Activated CD4-positive, alpha-beta T cell treated with anti-CD3 and anti-CD28 coated beads, Interleukin-2, amount 10 ng/mL, durations not matched to agents 7 days and 5 days (primary cell): ENCODE data around the gene ARHGAP27. TPM values are rescaled to one million over a fixed set of nuclear protein-coding genes. Genes with fewer than 3 reads are reported as not detected.

ENCODE experiments used
- CTCF ChIA-PET: fragments of 350-600 bp; sonication (Branson Sonifier 250); formaldehyde crosslinking; loops from one replicate; lab custom pipeline; 2021; ENCODE audit warnings: antibody characterized with exemption; lab: Charles Lee
- POLR2A ChIA-PET: fragments of 350-600 bp; sonication (Branson Sonifier 250); formaldehyde crosslinking; loops from one replicate; lab custom pipeline; 2021; ENCODE audit warnings: antibody characterized with exemption; lab: Charles Lee
- DNase-seq: peaks from one replicate; pipeline ENCODE4 v3.0.0-alpha.2; 2020
- H3K27ac Mint-ChIP-seq: one replicate; pipeline ENCODE4 v1.8.0; 2021; ENCODE audit warnings: mild to moderate bottlenecking, moderate library complexity, mixed read lengths
- H3K27me3 Mint-ChIP-seq: one replicate; pipeline ENCODE4 v1.8.0; 2021; ENCODE audit warnings: mixed read lengths
- H3K36me3 Mint-ChIP-seq: one replicate; pipeline ENCODE4 v1.8.0; 2021; ENCODE audit warnings: low read depth, mixed read lengths
- H3K4me1 Mint-ChIP-seq: one replicate; pipeline ENCODE4 v1.8.0; 2021; ENCODE audit warnings: mixed read lengths
- H3K4me3 Mint-ChIP-seq: one replicate; pipeline ENCODE4 v1.8.0; 2021; ENCODE audit warnings: mild to moderate bottlenecking, moderate library complexity, mixed read lengths
- H3K9me3 Mint-ChIP-seq: one replicate; pipeline ENCODE4 v1.8.0; 2021; ENCODE audit warnings: mixed read lengths
- total RNA-seq, 2 experiments: library from RNA; stranded (reverse); gene quantifications; one replicate each; pipeline ENCODE4 v1.2.3, GENCODE V29; 2021

The ARHGAP27 gene
- total RNA-seq, 2 experiments from 2014 or later, result 85.3 to 93.5 TPM

- Mint-ChIP-seq H3K4me3 (no peak overlapping the region), H3K36me3 (no peaks in the 10 kb centered on the region), H3K27ac (no peak overlapping the region), H3K27me3 (peaks cover 21% of the 10 kb centered on the region), H3K9me3 (peaks cover 6% of the 10 kb centered on the region), H3K4me1 (peaks cover 11% of the 10 kb centered on the region)
- no peak for DNase-seq
- ChIA-PET POLR2A (no interaction called here), CTCF (no interaction called here)
Observed at GRCh38 chr17:45367216-45367615, 65.5 kb downstream of the ARHGAP27 start.

GRCh38 chr17:45366691-45367090 lies 66.0 kb downstream of the ARHGAP27 start:
- ChIA-PET POLR2A (no interaction called here), CTCF (interaction anchor here (0.6 to 0.8 kb wide), 2 partner anchors 11 to 18 kb away, joined by 3 read pairs; no protein-coding TSS in a partner anchor)
- peaks cover 6% of the 10 kb centered on the region for H3K4me1 Mint-ChIP-seq
- H3K36me3 Mint-ChIP-seq, result no peaks in the 10 kb centered on the region
- H3K27ac Mint-ChIP-seq, result no peak overlapping the region
- H3K4me3 Mint-ChIP-seq, result no peak overlapping the region
- H3K9me3 Mint-ChIP-seq, result peaks cover 6% of the 10 kb centered on the region
- H3K27me3 Mint-ChIP-seq, result peaks cover 17% of the 10 kb centered on the region
- DNase-seq, result no peak

- no peaks in the 10 kb centered on the region for H3K36me3 Mint-ChIP-seq
- H3K27ac Mint-ChIP-seq, result no peak overlapping the region
- no peak for DNase-seq
- ChIA-PET CTCF (interaction anchor here (0.6 to 0.8 kb wide), 2 partner anchors 12 to 19 kb away, joined by 3 read pairs; no protein-coding TSS in a partner anchor), POLR2A (no interaction called here)
- peaks cover 8% of the 10 kb centered on the region for H3K9me3 Mint-ChIP-seq
- H3K4me3 Mint-ChIP-seq, result no peak overlapping the region
- peaks cover 5% of the 10 kb centered on the region for H3K4me1 Mint-ChIP-seq
- H3K27me3 Mint-ChIP-seq, result peaks cover 17% of the 10 kb centered on the region
Observed at GRCh38 chr17:45366049-45366448, 66.6 kb downstream of the ARHGAP27 start.

GRCh38 chr17:45364531-45365390 lies 67.9 kb downstream of the ARHGAP27 start:
- no peak overlapping the region for H3K4me3 Mint-ChIP-seq
- no peaks in the 10 kb centered on the region for H3K4me1 Mint-ChIP-seq
- peaks cover 21% of the 10 kb centered on the region for H3K27me3 Mint-ChIP-seq
- H3K36me3 Mint-ChIP-seq, result no peaks in the 10 kb centered on the region
- CTCF ChIA-PET, result interaction anchor here (1.2 kb wide), 1 partner anchor 18 kb away, joined by 3 read pairs; no protein-coding TSS in a partner anchor
- H3K27ac Mint-ChIP-seq, result no peak overlapping the region
- DNase-seq, result no peak
- POLR2A ChIA-PET, result no interaction called here
- peaks cover 8% of the 10 kb centered on the region for H3K9me3 Mint-ChIP-seq

- Mint-ChIP-seq H3K27me3 (peaks cover 17% of the 10 kb centered on the region), H3K4me1 (no peaks in the 10 kb centered on the region), H3K36me3 (no peaks in the 10 kb centered on the region), H3K9me3 (peaks cover 8% of the 10 kb centered on the region), H3K27ac (no peak overlapping the region), H3K4me3 (no peak overlapping the region)
- no peak for DNase-seq
- POLR2A ChIA-PET, result interaction anchor here (0.7 kb wide), 1 partner anchor 1049 kb away, joined by 3 read pairs; no protein-coding TSS in a partner anchor
- CTCF ChIA-PET, result interaction anchor here (0.5 to 1.9 kb wide), 3 partner anchors 22 to 314 kb away, joined by 4 to 8 read pairs (median 5); no protein-coding TSS in a partner anchor
Observed at GRCh38 chr17:45363498-45363897, 69.2 kb downstream of the ARHGAP27 start.

- no peaks in the 10 kb centered on the region for H3K4me1 Mint-ChIP-seq
- H3K4me3 Mint-ChIP-seq, result no peak overlapping the region
- no peak for DNase-seq
- H3K36me3 Mint-ChIP-seq, result no peaks in the 10 kb centered on the region
- H3K27me3 Mint-ChIP-seq, result peaks cover 16% of the 10 kb centered on the region
- peaks cover 8% of the 10 kb centered on the region for H3K9me3 Mint-ChIP-seq
- CTCF ChIA-PET, result interaction anchor here (1.3 to 1.9 kb wide), 3 partner anchors 23 to 142 kb away, joined by 3 to 8 read pairs (median 4); no protein-coding TSS in a partner anchor
- H3K27ac Mint-ChIP-seq, result no peak overlapping the region
- POLR2A ChIA-PET, result interaction anchor here (0.6 kb wide), 1 partner anchor 8 kb away, joined by 3 read pairs; no protein-coding TSS in a partner anchor
Observed at GRCh38 chr17:45361976-45362375, 70.7 kb downstream of the ARHGAP27 start.

- Mint-ChIP-seq H3K27ac (no peak overlapping the region), H3K27me3 (peaks cover 16% of the 10 kb centered on the region), H3K4me3 (no peak overlapping the region), H3K4me1 (no peaks in the 10 kb centered on the region), H3K9me3 (peaks cover 8% of the 10 kb centered on the region), H3K36me3 (peaks cover 2% of the 10 kb centered on the region)
- DNase-seq, result no peak
- CTCF ChIA-PET, result interaction anchor here (1.2 to 1.9 kb wide), 4 partner anchors 24 to 142 kb away, joined by 3 to 8 read pairs (median 4); no protein-coding TSS in a partner anchor
- POLR2A ChIA-PET, result interaction anchor here (0.6 kb wide), 2 partner anchors 9 to 77 kb away, joined by 3 to 5 read pairs; no protein-coding TSS in a partner anchor
Observed at GRCh38 chr17:45361451-45361850, 71.2 kb downstream of the ARHGAP27 start.

- no peak for DNase-seq
- peaks cover 6% of the 10 kb centered on the region for H3K4me1 Mint-ChIP-seq
- peaks cover 6% of the 10 kb centered on the region for H3K9me3 Mint-ChIP-seq
- CTCF ChIA-PET, result interaction anchor here (0.6 to 1.3 kb wide), 6 partner anchors 12 to 596 kb away, joined by 3 to 5 read pairs (median 4); partner anchors contain the start of gene MAP3K14
- no peak overlapping the region for H3K4me3 Mint-ChIP-seq
- POLR2A ChIA-PET, result no interaction called here
- H3K36me3 Mint-ChIP-seq, result peaks cover 2% of the 10 kb centered on the region
- H3K27me3 Mint-ChIP-seq, result peaks cover 9% of the 10 kb centered on the region
- H3K27ac Mint-ChIP-seq, result no peak overlapping the region
Observed at GRCh38 chr17:45357364-45357997, 75.2 kb downstream of the ARHGAP27 start.

- POLR2A ChIA-PET, result no interaction called here
- no peak overlapping the region for H3K4me3 Mint-ChIP-seq
- CTCF ChIA-PET, result interaction anchor here (1.0 to 1.6 kb wide), 2 partner anchors 10 to 157 kb away, joined by 3 to 4 read pairs; no protein-coding TSS in a partner anchor
- H3K27ac Mint-ChIP-seq, result no peak overlapping the region
- peaks cover 15% of the 10 kb centered on the region for H3K27me3 Mint-ChIP-seq
- peaks cover 2% of the 10 kb centered on the region for H3K36me3 Mint-ChIP-seq
- peaks cover 8% of the 10 kb centered on the region for H3K4me1 Mint-ChIP-seq
- H3K9me3 Mint-ChIP-seq, result peaks cover 7% of the 10 kb centered on the region
- DNase-seq, result no peak
Observed at GRCh38 chr17:45355087-45355486, 77.6 kb downstream of the ARHGAP27 start.

GRCh38 chr17:45353043-45353442 lies 79.6 kb downstream of the ARHGAP27 start:
- Mint-ChIP-seq H3K4me1 (peaks cover 8% of the 10 kb centered on the region), H3K27me3 (peaks cover 29% of the 10 kb centered on the region), H3K4me3 (no peak overlapping the region), H3K9me3 (peaks cover 7% of the 10 kb centered on the region), H3K36me3 (peaks cover 2% of the 10 kb centered on the region), H3K27ac (no peak overlapping the region)
- CTCF ChIA-PET, result no interaction called here
- POLR2A ChIA-PET, result no interaction called here
- no peak for DNase-seq

- Mint-ChIP-seq H3K27me3 (peaks cover 29% of the 10 kb centered on the region), H3K36me3 (peaks cover 2% of the 10 kb centered on the region), H3K9me3 (peaks cover 7% of the 10 kb centered on the region), H3K4me3 (no peak overlapping the region), H3K27ac (no peak overlapping the region), H3K4me1 (peaks cover 8% of the 10 kb centered on the region)
- DNase-seq, result no peak
- POLR2A ChIA-PET, result interaction anchor here (0.6 kb wide), 1 partner anchor 19 kb away, joined by 4 read pairs; no protein-coding TSS in a partner anchor
- CTCF ChIA-PET, result interaction anchor here (0.6 to 0.8 kb wide), 2 partner anchors 18 to 113 kb away, joined by 3 read pairs; no protein-coding TSS in a partner anchor
Observed at GRCh38 chr17:45351831-45352230, 80.8 kb downstream of the ARHGAP27 start.

- Mint-ChIP-seq H3K4me3 (no peak overlapping the region), H3K9me3 (peaks cover 5% of the 10 kb centered on the region), H3K36me3 (no peaks in the 10 kb centered on the region), H3K4me1 (peaks cover 2% of the 10 kb centered on the region), H3K27me3 (peaks cover 27% of the 10 kb centered on the region), H3K27ac (no peak overlapping the region)
- CTCF ChIA-PET, result interaction anchor here (1.1 kb wide), 1 partner anchor 18 kb away, joined by 3 read pairs; no protein-coding TSS in a partner anchor
- POLR2A ChIA-PET, result no interaction called here
- no peak for DNase-seq
Observed at GRCh38 chr17:45347444-45347843, 85.2 kb downstream of the ARHGAP27 start.
